ENCODE data around the gene TBKBP1. TPM values are rescaled to one million over a fixed set of nuclear protein-coding genes. Genes with fewer than 3 reads are reported as not detected.
A peak's percentile ranks its signal among the peaks of the same experiment; 100 is the strongest.

Gene TBKBP1
- total RNA-seq, 8 experiments from 2014 or later = 7.0 to 14.1 (median 10.8) TPM

DNA sequence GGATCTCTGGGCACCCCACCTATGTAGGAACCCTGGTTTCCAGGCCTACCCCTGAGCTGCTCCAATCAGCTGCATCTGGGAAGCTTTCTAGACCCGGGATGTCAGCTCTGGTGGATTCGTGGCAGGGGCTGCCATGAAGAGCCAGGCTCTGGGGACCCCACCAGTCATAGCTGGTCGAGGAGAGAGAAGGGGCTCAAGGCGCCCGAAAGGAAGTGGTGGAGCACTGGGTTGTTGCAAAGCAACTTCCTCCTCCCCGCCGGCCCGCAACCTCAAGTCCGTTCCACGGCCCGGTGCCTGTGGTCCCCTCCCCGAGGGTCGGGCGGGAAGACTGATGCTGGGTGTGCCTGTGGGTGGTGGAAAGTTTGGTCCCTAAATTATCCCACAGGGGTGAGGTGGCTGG lies 10.2 kb downstream of the TBKBP1 start:
- in situ Hi-C loops (cut with MboI; ENCODE audit: low pct_unique_long_range_greater_than_20kb in 2 of 9, low sequenced_read_pairs in 9 of 9, unreplicated experiment in 9 of 9) = no loop called here
- H3K4me3 ChIP-seq = no peak overlapping the region
- H3K4me1 ChIP-seq (replicated peaks in 1 of 2) = peaks cover 12 to 13% of the 10 kb centered on the region in 2 donors
- WGBS, 10 experiments = 45 to 100% (median 73%) methylated on average over 2 to 5 of the region's 14 CpGs; no CpG with 5 or more reads in 7 of the 10 experiments
- no peak for ATAC-seq (replicated peaks in 6 of 8)
- H3K27ac ChIP-seq = no peak overlapping the region

DNA sequence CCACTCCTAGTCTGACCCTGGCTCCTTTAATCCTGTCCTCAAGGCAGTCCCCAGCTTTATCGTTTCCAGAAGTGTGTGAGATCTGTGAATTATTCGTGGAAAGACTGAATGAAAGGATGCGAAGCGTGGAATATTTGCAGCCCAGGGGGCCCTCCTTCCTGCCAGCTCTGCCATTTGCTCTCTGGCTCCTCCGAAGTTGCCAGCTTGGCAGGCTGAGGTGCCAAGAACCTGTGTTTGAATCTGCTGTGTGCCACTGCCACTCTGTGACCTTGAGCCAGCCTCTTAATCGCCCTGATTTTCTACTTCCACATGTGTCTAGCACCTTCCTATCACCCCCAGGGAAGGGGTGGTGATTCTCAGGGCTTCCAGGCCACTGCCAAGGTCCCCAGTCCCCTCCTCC lies 10.8 kb downstream of the TBKBP1 start:
- WGBS, 10 experiments = 47 to 82% (median 73%) methylated on average over 3 to 6 of the region's 6 CpGs; no CpG with 5 or more reads in 5 of the 10 experiments
- ATAC-seq (replicated peaks in 6 of 8) = no peak
- no peak overlapping the region for H3K27ac ChIP-seq
- in situ Hi-C loops (cut with MboI; ENCODE audit: low pct_unique_long_range_greater_than_20kb in 2 of 9, low sequenced_read_pairs in 9 of 9, unreplicated experiment in 9 of 9) = no loop called here
- H3K4me3 ChIP-seq = no peak overlapping the region
- peaks cover 12 to 13% of the 10 kb centered on the region in 2 donors for H3K4me1 ChIP-seq (replicated peaks in 1 of 2)

DNA sequence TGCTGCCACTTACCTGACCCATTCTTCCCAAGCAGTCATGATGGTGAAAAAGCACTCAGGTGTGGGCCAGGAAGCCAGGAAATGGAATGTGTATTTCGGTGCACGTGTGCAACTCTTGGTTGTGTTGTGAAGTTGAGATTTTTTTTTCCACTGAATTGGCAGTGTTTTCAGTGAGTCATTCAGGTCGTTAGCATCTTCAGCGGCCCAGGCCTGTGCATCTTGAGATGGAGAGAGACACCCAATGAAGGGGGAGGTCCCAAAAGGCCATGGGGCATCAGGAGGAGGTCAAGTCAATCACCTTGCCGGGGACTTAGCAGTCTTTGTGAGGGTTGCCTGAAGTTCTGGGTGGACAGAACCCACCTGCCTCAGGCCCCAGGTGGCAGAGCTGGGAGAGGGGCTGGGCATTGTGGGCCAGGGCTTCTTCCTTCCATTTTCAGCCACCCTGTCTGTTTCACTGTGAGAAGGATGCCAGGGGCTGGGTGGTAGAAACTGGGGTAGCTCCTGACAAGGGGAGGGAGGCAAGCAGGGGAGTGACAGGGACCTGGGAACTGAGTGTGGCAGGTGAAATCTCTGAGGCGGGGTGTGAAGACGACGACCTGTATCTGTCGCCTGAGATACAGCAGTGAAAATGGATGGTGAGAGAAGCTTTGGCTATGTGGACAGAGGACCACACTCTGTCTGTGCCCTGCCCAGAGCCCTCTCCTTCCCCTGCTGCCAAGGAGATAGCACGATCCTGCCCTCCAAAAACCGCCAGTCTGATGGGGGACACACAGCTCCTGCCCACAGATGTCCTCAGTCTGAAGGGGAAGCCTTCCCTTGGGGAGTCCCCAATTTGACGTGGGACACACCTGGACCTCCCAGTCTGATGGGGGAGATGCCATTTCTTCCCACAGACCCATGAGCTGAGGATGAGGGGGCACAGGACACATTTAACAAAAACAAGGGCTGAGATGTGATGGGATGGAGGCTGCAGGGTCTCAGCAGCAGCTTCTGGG lies 11.9 kb downstream of the TBKBP1 start:
- in situ Hi-C loops (cut with MboI; ENCODE audit: low pct_unique_long_range_greater_than_20kb in 2 of 9, low sequenced_read_pairs in 9 of 9, unreplicated experiment in 9 of 9) = no loop called here
- WGBS, 10 experiments = 0 to 100% (median 57%) methylated on average over 1 to 6 of the region's 12 CpGs; no CpG with 5 or more reads in 2 of the 10 experiments

GRCh38 chr17:47707056-47707804 lies 13.3 kb downstream of the TBKBP1 start:
- Histone ChIP-seq H3K4me3 (no peak overlapping the region), H3K4me1 (replicated peaks in 1 of 2) (peaks cover 3 to 4% of the 10 kb centered on the region in 2 donors), H3K27ac (no peak overlapping the region)
- in situ Hi-C loops (cut with MboI; ENCODE audit: low pct_unique_long_range_greater_than_20kb in 2 of 9, low sequenced_read_pairs in 9 of 9, unreplicated experiment in 9 of 9) = no loop called here
- peak in 2 of 8 experiments; percentile 6 to 56 for ATAC-seq (replicated peaks in 6 of 8)
- WGBS, 10 experiments = 29 to 100% (median 69%) methylated on average over 1 to 3 of the region's 4 CpGs; no CpG with 5 or more reads in 2 of the 10 experiments

More for the DNA sequence above, 11.9 kb downstream of the TBKBP1 start:
- Histone ChIP-seq H3K27ac (no peak overlapping the region), H3K4me1 (replicated peaks in 1 of 2) (peaks cover 12 to 13% of the 10 kb centered on the region in 2 donors), H3K4me3 (no peak overlapping the region)
- ATAC-seq (replicated peaks in 6 of 8) = peak in 3 of 8 experiments; percentile 6 to 70 (median 61)

- H3K4me3 ChIP-seq = no peak overlapping the region
- in situ Hi-C loops (cut with MboI; ENCODE audit: low pct_unique_long_range_greater_than_20kb in 2 of 9, low sequenced_read_pairs in 9 of 9, unreplicated experiment in 9 of 9) = no loop called here
- H3K4me1 ChIP-seq (replicated peaks in 1 of 2) = no peaks in the 10 kb centered on the region
- no peak for ATAC-seq (replicated peaks in 6 of 8)
- 71 to 100% (median 100%) methylated on average over 1 to 2 of the region's 3 CpGs; no CpG with 5 or more reads in 5 of the 10 experiments for WGBS, 10 experiments
- no peak overlapping the region for H3K27ac ChIP-seq
These were observed 13.9 kb downstream of the TBKBP1 start for GRCh38 chr17:47707884-47708283.

DNA sequence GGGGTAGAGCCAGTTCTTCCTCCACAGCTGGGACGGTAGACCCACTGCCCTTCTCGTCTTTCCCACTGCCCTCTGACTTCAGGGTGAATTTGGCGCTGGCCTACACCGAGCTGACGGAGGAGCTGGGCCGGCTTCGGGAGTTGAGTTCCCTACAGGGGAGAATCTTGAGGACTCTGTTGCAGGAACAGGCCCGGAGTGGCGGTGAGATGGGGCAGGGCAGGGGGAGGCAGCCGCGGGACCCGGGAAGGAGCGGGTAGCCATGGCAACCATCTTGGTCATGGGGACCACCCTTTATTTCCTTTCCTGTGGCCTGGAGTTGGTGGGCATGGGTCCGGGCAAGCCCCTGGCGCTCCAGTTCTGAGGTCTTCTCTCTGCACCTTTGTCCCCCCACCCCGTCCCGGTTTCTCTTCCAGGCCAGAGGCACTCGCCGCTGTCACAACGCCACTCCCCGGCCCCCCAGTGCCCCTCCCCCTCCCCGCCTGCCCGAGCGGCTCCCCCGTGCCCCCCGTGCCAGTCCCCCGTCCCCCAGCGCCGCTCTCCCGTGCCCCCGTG lies 14.4 kb downstream of the TBKBP1 start:
- peak in 2 of 8 experiments; percentile 16 to 19 for ATAC-seq (replicated peaks in 6 of 8)
- in situ Hi-C loops (cut with MboI; ENCODE audit: low pct_unique_long_range_greater_than_20kb in 2 of 9, low sequenced_read_pairs in 9 of 9, unreplicated experiment in 9 of 9) = no loop called here
- Histone ChIP-seq H3K27ac (no peak overlapping the region), H3K4me1 (replicated peaks in 1 of 2) (no peaks in the 10 kb centered on the region), H3K4me3 (no peak overlapping the region)
- WGBS, 10 experiments = 50 to 100% (median 74%) methylated on average over 1 to 5 of the region's 31 CpGs; no CpG with 5 or more reads in 6 of the 10 experiments

GRCh38 chr17:47708864-47709541 lies 15.0 kb downstream of the TBKBP1 start:
- 80 to 94% methylated on average over 2 to 9 of the region's 89 CpGs; no CpG with 5 or more reads in 8 of the 10 experiments for WGBS, 10 experiments
- in situ Hi-C loops (cut with MboI; ENCODE audit: low pct_unique_long_range_greater_than_20kb in 2 of 9, low sequenced_read_pairs in 9 of 9, unreplicated experiment in 9 of 9) = no loop called here
- Histone ChIP-seq H3K27ac (no peak overlapping the region), H3K4me1 (replicated peaks in 1 of 2) (no peaks in the 10 kb centered on the region), H3K4me3 (no peak overlapping the region)
- peak in 4 of 8 experiments; percentile 12 to 52 (median 16) for ATAC-seq (replicated peaks in 6 of 8)

DNA sequence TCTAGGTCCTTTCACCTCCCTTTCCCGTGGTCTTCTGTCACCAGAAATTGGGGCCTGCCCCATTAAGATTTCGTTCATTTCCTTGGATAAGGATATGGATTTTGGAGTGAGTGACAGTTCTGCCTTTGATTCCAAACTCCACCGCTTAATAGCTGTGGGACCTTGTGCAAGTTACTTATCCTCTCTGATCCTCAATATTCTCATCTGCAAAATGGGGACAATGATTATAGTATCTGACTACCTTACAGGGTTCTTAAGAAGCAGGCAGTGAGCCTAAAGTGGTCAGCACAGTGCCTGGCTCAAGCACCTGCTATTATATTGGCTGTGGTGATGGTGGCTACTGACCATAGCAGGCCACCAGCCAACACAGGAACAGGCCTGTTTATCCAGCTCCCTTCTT lies 15.6 kb downstream of the TBKBP1 start:
- ATAC-seq (replicated peaks in 6 of 8) = no peak
- in situ Hi-C loops (cut with MboI; ENCODE audit: low pct_unique_long_range_greater_than_20kb in 2 of 9, low sequenced_read_pairs in 9 of 9, unreplicated experiment in 9 of 9) = no loop called here
- H3K4me1 ChIP-seq (replicated peaks in 1 of 2) = no peaks in the 10 kb centered on the region
- no peak overlapping the region for H3K4me3 ChIP-seq
- H3K27ac ChIP-seq = no peak overlapping the region
- WGBS, 10 experiments = 79 to 100% (median 93%) methylated on average over 1 to 3 of the region's 3 CpGs; no CpG with 5 or more reads in 2 of the 10 experiments

GRCh38 chr17:47711366-47712099 lies 17.6 kb downstream of the TBKBP1 start:
- in situ Hi-C loops (cut with MboI; ENCODE audit: low pct_unique_long_range_greater_than_20kb in 2 of 9, low sequenced_read_pairs in 9 of 9, unreplicated experiment in 9 of 9) = no loop called here
- no peak for ATAC-seq (replicated peaks in 6 of 8)
- H3K4me1 ChIP-seq (replicated peaks in 1 of 2) = no peaks in the 10 kb centered on the region
- 20 to 80% (median 78%) methylated on average over 1 to 4 of the region's 15 CpGs; no CpG with 5 or more reads in 6 of the 10 experiments for WGBS, 10 experiments
- H3K4me3 ChIP-seq = no peak overlapping the region
- H3K27ac ChIP-seq = no peak overlapping the region

DNA sequence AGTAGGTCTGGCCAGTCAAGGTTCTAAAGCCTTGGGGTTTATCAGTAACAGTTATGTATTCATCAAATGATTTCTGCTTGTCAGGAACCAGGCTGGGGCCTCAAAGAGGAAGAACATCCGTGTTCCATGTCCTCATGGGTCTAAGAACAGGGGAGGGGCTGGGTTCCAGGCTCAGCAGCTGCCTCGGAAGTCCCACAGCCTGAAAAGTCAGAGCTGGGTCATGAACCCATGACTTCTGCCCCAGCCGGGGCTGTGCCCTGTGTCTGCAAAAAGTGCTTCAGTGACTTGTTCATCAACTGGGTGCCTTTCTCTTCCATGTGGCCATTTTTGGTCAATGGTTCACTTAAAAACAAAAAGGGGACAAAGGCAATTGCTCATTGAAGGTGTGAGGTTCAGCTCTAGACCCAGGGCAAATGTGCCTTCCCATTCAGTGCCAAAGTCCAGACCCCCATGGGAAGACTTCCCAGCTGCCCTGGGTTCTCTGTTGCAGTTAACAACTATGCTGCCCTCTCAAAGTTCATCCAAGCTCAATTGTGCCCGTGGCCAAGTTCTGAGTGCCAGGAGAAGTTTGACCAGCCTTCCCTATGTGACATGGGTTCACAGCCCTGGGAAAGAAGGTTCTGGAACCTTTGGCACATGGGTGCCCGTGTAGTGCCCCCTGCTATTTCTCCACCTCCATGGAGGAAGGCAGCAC lies 18.5 kb downstream of the TBKBP1 start:
- WGBS, 10 experiments = 58 to 100% (median 80%) methylated on average over 1 to 3 of the region's 5 CpGs; no CpG with 5 or more reads in 3 of the 10 experiments
- Histone ChIP-seq H3K4me1 (replicated peaks in 1 of 2) (peaks cover 0 to 6% of the 10 kb centered on the region in 2 donors), H3K4me3 (no peak overlapping the region), H3K27ac (no peak overlapping the region)
- no peak for ATAC-seq (replicated peaks in 6 of 8)
- in situ Hi-C loops (cut with MboI; ENCODE audit: low pct_unique_long_range_greater_than_20kb in 2 of 9, low sequenced_read_pairs in 9 of 9, unreplicated experiment in 9 of 9) = no loop called here

- Histone ChIP-seq H3K4me1 (replicated peaks in 1 of 2) (peaks cover 0 to 10% of the 10 kb centered on the region in 2 donors), H3K4me3 (no peak overlapping the region), H3K27ac (no peak overlapping the region)
- 0 to 67% (median 20%) methylated on average over 1 to 7 of the region's 15 CpGs; no CpG with 5 or more reads in 2 of the 10 experiments for WGBS, 10 experiments
- ATAC-seq (replicated peaks in 6 of 8) = peak in 5 of 8 experiments; percentile 13 to 50 (median 46)
- in situ Hi-C loops (cut with MboI; ENCODE audit: low pct_unique_long_range_greater_than_20kb in 2 of 9, low sequenced_read_pairs in 9 of 9, unreplicated experiment in 9 of 9) = no loop called here
These were observed 20.2 kb downstream of the TBKBP1 start for GRCh38 chr17:47713980-47714700.

Measured in motor neuron (in vitro differentiated cells).